Measurements from ENCODE around the gene ALPI. TPM values are rescaled to one million over a fixed set of nuclear protein-coding genes. Genes with fewer than 3 reads are reported as not detected.

Gene ALPI
- total RNA-seq, 1 experiment from 2014 or later, result not detected

DNA sequence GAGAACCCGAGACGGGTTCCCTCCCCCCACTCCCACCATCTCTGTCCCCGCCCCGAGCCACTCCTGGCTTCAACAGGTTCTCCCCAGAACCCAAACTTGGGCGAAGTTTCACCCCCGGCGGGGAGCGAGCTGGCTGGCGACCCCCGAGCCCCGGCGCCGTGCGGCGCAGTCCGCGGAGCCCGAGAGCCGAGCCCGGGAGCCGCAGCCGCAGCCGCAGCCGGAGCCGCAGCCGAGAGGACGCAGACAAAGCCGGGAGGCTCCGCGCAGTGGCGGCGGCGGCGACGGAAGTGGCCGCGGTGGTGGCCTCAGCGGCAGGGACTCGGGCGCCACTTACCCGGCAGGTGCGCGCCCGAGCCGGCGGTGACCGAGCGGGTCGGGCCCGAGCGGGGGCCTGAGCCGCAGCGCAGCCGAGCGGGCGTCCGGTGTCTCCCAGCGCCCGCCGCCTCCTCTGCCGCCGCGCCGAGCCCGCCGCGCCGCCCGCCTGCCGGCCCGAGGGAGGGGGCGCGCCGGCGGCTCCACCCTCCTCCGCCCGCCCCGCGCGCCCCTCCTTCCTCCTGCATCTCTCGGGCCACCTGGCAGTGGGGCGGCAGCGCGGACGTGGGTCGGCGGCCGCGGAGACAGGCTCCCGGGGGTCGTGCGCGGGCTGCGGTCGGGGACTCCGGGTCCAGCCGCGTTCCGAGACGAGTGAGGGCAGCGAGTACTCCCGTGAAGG lies 31.6 kb downstream of the ALPI start, which contains the start of gene ECEL1:
Gene ECEL1 (minus strand): TSS at position 450 of the 712 bp plus-strand sequence. CDS start 1,181 bp downstream, outside the sequence.
- H3K27ac Mint-ChIP-seq (ENCODE audit: low read depth, unreplicated experiment), result no peak within 1 kb of the TSS
- intact Hi-C loops (cut with micrococcal nuclease), result no loop called here
- peaks cover 2% of the 10 kb centered on the region for H3K4me1 Mint-ChIP-seq (ENCODE audit: insufficient read depth, unreplicated experiment)
- TF ChIP-seq CTCF (IDR thresholded peaks at IDR 0.05; ENCODE audit: unreplicated experiment), result no peak
- peaks cover 22% of the 10 kb centered on the region for H3K27me3 Mint-ChIP-seq (ENCODE audit: insufficient read depth, unreplicated experiment)
- no peak for DNase-seq (ENCODE audit: unreplicated experiment)
- no TSS peak for BruUV-seq (replicated peaks)
- H3K9me3 Mint-ChIP-seq (ENCODE audit: unreplicated experiment), result no peaks in the 10 kb centered on the region
- ChIA-PET POLR2A (no interaction called here), CTCF (interaction anchor here (0.6 to 0.7 kb wide), 2 partner anchors 9 to 21 kb away, joined by 3 to 4 read pairs; no protein-coding TSS in a partner anchor)
- H3K4me3 Mint-ChIP-seq (ENCODE audit: unreplicated experiment), result no peak within 1 kb of the TSS
- H3K36me3 Mint-ChIP-seq (ENCODE audit: insufficient read depth, unreplicated experiment), result no peaks in the 10 kb centered on the region

GRCh38 chr2:232488097-232488711 lies 32.3 kb downstream of the ALPI start:
- no TSS peak for BruUV-seq (replicated peaks)
- intact Hi-C loops (cut with micrococcal nuclease), result no loop called here
- no peak for DNase-seq (ENCODE audit: unreplicated experiment)
- Mint-ChIP-seq H3K9me3 (ENCODE audit: unreplicated experiment) (no peaks in the 10 kb centered on the region), H3K4me1 (ENCODE audit: insufficient read depth, unreplicated experiment) (peaks cover 5% of the 10 kb centered on the region), H3K4me3 (ENCODE audit: unreplicated experiment) (no peak overlapping the region), H3K27me3 (ENCODE audit: insufficient read depth, unreplicated experiment) (peaks cover 22% of the 10 kb centered on the region), H3K36me3 (ENCODE audit: insufficient read depth, unreplicated experiment) (no peaks in the 10 kb centered on the region), H3K27ac (ENCODE audit: low read depth, unreplicated experiment) (no peak overlapping the region)
- CTCF ChIA-PET, result interaction anchor here (0.6 kb wide), 1 partner anchor 8 kb away, joined by 4 read pairs; no protein-coding TSS in a partner anchor
- POLR2A ChIA-PET, result no interaction called here
- no peak for TF ChIP-seq CTCF (IDR thresholded peaks at IDR 0.05; ENCODE audit: unreplicated experiment)

DNA sequence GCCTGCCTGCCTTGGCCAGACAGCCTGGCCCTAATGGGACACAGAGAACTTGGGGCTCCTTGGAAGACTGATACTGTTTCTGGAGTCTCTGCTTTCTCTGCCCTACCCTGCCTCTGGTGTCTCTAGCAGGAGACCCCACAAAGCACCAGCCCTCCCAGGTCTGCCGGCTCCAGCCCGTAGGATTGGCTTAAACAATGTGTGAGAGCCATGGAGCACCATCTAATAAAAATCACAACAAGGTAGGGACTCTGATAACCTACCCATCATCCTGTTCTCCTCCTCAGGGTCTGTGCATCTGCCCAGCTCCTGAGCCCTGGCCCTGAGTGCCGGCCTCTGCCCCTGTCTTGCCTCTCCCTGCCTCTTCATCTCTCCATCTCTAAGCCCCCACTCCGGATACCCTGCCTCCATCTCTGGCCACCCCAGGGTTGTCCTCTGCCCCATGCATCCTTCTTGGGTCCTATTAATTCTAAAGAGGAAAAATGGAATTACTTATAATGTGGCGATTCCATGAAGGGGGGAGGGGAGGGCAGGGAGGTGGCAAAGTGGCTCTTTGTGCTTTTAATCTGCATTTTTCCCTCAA lies 32.9 kb downstream of the ALPI start:
- DNase-seq (ENCODE audit: unreplicated experiment), result no peak
- ChIA-PET CTCF (no interaction called here), POLR2A (no interaction called here)
- peaks cover 22% of the 10 kb centered on the region for H3K27me3 Mint-ChIP-seq (ENCODE audit: insufficient read depth, unreplicated experiment)
- intact Hi-C loops (cut with micrococcal nuclease), result no loop called here
- no peak overlapping the region for H3K27ac Mint-ChIP-seq (ENCODE audit: low read depth, unreplicated experiment)
- H3K36me3 Mint-ChIP-seq (ENCODE audit: insufficient read depth, unreplicated experiment), result no peaks in the 10 kb centered on the region
- no peak overlapping the region for H3K4me3 Mint-ChIP-seq (ENCODE audit: unreplicated experiment)
- BruUV-seq (replicated peaks), result no TSS peak
- peaks cover 5% of the 10 kb centered on the region for H3K4me1 Mint-ChIP-seq (ENCODE audit: insufficient read depth, unreplicated experiment)
- no peak for TF ChIP-seq CTCF (IDR thresholded peaks at IDR 0.05; ENCODE audit: unreplicated experiment)
- no peaks in the 10 kb centered on the region for H3K9me3 Mint-ChIP-seq (ENCODE audit: unreplicated experiment)

DNA sequence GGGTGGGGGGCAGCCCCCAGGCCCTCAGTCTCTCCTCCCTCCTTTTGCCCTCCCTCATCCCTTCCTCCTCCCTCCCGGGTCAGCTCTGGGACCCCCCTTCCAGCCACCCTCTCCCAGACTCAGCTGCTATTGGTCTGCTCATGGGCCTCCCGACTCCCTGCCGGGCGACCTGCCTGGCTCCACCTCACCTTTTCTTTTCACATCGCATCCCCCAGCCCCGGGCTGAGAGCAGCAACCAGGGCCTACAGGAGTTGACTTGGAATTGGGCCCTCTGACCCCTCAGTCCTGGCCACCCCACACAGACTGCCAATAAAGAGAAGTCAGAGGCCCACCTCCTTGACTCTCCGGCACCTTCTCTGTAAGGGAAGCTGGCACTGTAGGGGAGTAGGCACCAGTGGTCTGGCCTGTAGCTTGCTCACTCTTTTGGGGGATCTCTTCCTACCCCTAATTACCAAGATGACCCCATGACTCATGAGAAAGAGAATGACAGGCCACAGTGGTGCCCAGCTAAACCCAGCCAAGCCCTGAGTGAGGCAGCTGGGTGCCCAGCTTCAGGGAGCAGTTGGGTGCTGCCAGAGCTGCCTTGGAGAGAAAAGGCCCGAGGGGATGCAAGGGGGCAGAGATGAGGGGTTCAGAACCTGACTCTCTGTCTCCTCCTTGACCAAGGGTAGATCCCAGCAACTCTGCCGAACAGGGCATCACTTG lies 33.7 kb downstream of the ALPI start:
- Mint-ChIP-seq H3K36me3 (ENCODE audit: insufficient read depth, unreplicated experiment) (no peaks in the 10 kb centered on the region), H3K4me3 (ENCODE audit: unreplicated experiment) (no peak overlapping the region), H3K27me3 (ENCODE audit: insufficient read depth, unreplicated experiment) (peaks cover 22% of the 10 kb centered on the region), H3K27ac (ENCODE audit: low read depth, unreplicated experiment) (no peak overlapping the region), H3K9me3 (ENCODE audit: unreplicated experiment) (no peaks in the 10 kb centered on the region), H3K4me1 (ENCODE audit: insufficient read depth, unreplicated experiment) (peaks cover 5% of the 10 kb centered on the region)
- TF ChIP-seq CTCF (IDR thresholded peaks at IDR 0.05; ENCODE audit: unreplicated experiment), result no peak
- CTCF ChIA-PET, result no interaction called here
- POLR2A ChIA-PET, result no interaction called here
- no peak for DNase-seq (ENCODE audit: unreplicated experiment)
- no TSS peak for BruUV-seq (replicated peaks)
- intact Hi-C loops (cut with micrococcal nuclease), result no loop called here

Data from MCF 10A (cell line).